GM15510 (cell line): ENCODE measurements around the gene EBPL.

Experiments used
- POLR2A ChIP-seq: IDR thresholded peaks from 3 replicates; pipeline ENCODE4 v1.6.1; 2011; ENCODE audit warnings: borderline replicate concordance; ENCODE audit not compliant: insufficient read length; ENCODE audit errors: extremely low read depth

The EBPL gene

DNA sequence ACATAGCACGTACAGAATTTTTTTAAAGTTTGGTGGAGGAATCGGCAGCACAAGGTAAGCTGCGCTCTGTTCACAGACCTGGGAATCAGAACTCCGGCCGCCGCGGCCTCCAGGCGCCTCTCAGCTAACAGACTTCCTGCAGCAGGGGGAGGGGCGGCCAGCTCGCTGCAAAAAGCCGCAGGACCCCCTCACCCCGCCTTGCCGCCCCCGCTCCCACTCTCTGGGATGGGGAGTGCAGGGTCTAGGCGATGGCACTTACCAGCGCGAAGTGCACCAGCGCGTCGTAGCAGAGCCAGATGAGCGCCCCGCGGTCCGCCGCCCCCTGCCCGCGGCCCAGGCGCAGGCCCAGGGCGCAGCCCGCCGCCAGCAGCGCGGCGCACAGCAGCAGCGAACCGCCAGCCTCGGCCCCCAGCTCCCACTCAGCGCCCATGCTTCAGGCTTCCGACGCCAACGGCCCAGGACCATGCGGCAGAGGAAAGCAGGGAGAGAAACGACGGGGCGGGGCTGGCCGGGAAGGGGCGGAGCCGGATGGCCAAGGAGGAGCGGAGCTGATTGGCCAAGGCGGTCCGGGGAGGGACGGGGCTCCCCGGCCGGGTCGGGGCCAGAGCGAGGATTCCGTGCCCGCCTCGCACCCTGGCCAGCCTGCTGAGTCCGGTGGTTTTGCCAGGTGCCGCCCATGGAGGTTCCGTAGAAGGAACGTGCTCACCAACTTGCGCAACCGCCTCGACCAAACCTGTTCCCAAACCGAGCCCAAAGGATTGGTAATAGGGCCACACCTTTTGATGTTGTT, at the start of gene EBPL:
Gene EBPL, minus strand, starts transcription at position 492 of the 790 bp plus-strand sequence. Its CDS starts 62 bp downstream, at position 430.
- peak; percentile 78 for TF ChIP-seq POLR2A

DNA sequence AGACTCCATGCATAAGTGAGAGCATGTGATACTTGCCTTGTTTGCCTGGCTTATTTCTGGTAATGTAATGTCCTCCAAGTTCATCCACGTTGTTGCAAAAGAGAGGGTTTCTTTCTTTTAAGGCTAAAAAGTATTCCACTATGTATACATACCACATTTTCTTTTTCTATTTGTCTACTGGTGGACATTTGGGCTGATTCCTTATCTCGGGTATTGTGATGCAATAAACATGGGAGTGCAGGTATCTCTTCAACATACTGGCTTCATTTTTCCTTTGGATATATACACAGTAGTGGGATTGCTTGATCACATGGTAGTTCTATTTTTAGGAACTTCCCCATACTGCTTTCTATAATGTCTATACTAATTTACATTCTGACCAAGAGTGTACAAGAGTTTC, 49.6 kb upstream of the EBPL start:
- TF ChIP-seq POLR2A: no peak

DNA sequence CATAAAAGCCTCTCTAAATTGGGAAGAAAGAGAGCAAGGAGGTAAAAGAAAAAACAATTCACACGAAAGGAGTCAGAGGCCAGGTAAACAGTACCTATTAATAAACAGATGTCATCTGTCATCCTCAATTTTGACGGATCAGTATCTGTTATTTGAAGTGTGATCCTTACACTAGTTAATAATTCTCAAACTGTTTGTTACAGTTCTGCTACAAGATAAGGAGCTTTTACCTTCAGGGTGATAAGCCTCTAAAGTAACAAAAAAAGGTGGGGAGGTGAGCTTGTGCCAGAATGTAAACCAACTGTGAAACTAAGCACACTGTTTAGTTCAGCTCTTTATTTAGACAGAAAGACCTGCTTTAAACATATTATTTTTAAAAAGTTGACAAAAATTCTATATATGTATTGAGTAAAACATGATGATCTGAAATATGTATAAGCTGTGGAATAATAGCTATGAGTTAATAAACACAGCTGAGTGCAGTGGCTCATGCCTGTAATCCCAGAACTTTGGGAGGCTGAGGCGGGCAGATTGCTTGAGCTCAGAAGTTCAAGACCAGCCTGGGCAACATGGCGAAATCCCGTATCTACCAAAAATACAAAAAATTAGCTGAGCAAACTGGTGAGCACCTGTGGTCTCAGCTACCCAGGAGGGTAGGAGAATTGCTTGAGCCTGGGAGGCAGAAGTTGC, 48.4 kb upstream of the EBPL start:
- no peak for TF ChIP-seq POLR2A

- no peak for TF ChIP-seq POLR2A
These were observed 42.1 kb upstream of the EBPL start for GRCh38 chr13:49733181-49733951.

DNA sequence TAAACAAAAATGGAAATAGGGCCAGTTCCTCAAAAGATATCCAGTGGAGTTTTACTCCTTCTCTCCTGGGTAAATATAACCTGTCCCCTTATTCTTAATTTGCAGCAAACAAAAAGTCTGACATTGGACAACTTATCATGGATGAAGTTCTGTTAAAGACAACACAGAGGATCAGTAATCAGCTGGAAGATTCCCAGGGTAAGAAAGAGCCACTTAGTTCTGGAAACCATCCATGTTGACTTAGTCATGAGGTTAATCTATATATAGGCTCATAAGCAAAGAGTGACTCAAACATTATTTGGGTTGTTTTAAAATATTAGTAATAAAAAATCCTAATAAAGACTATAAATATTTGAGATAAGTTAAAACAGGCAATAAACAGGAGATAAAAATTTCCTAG, 40.5 kb upstream of the EBPL start:
- TF ChIP-seq POLR2A: no peak

DNA sequence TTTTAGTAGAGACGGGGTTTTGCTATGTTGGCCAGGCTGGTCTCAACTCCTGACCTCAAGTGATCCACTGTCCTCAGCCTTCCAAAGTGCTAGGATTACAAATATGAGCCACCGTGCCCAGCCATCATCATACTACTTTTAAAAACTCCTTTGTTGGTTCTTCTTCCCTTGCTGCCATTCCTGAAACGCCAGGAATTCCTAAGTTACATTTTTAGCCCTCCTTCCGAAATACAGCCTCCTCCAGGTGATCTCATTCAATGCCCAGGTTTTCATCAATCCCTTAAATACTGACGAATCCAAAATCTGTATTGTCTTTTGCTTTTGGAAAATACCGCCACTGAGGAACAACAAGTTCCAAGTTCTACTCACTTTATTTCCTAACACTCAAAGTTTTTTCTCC, 25.3 kb upstream of the EBPL start:
- TF ChIP-seq POLR2A: no peak

- no peak for TF ChIP-seq POLR2A
These were observed 23.5 kb upstream of the EBPL start for GRCh38 chr13:49714757-49715156.

GRCh38 chr13:49711218-49711863, 20.1 kb upstream of the EBPL start:
- no peak for TF ChIP-seq POLR2A

DNA sequence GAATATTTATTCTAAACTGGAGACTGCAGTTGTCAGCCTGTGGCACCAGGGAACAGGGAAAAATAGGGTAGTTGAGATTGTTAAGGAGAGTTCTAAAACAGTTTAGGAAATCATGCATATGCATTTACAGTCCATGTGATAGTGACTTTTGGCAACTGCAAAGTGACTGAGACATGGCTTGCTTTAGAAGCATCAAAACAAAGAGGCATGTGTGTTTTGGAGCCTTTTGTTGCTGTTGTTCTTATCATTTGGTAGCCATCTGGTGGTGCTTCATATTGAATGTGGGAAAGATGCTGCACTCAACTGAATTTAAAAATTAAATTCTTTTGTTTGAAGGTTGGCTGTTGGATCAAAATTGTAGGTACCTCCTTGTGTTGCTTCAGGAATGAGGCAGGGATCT, 10.2 kb upstream of the EBPL start:
- no peak for TF ChIP-seq POLR2A

DNA sequence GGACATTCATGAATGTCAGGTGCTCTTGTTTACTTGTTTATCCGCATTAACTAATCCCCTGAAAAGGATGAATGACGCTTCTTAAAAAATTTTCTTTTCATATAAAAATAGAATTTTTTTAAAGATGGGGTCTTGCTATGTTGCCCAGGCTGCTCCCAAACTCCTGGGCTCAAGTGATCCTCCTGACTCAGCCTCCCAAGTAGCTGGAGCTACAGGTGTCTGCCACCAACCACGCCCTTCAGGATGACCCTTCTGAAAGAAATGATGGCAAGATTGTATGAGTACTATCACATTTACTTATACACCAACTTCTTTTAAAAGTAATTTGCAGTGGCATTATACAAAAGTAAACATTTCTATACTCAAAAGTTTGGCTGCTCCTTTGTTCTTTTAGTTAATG, 6.2 kb upstream of the EBPL start:
- no peak for TF ChIP-seq POLR2A

GRCh38 chr13:49694446-49694845, 3.2 kb upstream of the EBPL start:
- no peak for TF ChIP-seq POLR2A

- TF ChIP-seq POLR2A: no peak
These were observed 2.6 kb upstream of the EBPL start for GRCh38 chr13:49693877-49694276.

DNA sequence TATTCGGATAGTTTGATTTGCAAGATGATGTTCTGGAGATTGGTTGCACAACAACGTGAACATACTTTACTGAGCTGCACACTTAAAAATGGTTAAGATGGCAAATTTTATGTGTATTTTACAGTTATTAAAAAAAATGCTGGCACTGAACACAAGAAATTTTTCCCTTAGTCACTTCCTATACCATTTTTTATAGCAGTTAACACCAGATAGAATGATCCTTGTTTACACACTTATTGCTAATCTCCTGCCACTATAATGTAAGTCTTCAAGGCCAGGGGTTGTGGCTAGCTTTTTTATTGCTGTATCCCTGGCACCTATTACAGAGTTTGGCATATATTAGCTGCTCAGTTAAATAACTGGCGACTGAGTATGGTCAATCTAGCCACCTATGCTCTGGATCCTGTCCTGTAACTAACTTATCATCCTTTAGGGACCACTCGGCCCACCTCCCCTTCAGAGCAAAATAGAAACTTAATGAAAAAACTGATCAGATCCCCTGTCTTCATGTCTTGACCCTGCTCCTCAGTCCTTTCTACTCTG, 2.0 kb upstream of the EBPL start:
- no peak for TF ChIP-seq POLR2A

- no peak for TF ChIP-seq POLR2A
These were observed 922 bp downstream of the EBPL start for GRCh38 chr13:49690133-49690994.
